HG03280 (cell line): ENCODE results near the gene CITED2.

Source experiments
- ATAC-seq: cut with Tn5 transposase; IDR thresholded peaks from one replicate; pipeline ENCODE4 v1.9.1; 2021; ENCODE audit warnings: mild to moderate bottlenecking, moderate library complexity; ENCODE audit not compliant: unreplicated experiment

Gene CITED2

DNA sequence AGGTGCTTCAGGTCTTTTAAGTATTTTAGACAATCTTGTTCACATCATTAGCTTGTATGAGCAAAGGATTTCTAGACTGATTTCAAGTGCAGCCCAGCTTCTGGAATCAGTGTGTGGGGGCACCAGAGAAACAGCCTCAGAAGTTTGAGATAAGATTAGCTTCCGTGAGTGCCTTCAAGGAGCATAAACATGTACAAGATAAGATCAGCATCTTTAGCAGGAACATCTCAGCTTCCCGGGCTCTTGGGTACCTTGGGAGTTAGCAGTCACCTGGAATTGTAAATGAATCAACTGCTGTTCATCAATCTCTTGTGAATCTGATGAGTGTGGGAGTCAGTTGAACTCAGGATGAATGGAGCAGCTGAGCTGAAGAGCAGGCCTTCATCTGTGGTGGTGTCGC, 12.0 kb upstream of the CITED2 start:
- no peak for ATAC-seq

DNA sequence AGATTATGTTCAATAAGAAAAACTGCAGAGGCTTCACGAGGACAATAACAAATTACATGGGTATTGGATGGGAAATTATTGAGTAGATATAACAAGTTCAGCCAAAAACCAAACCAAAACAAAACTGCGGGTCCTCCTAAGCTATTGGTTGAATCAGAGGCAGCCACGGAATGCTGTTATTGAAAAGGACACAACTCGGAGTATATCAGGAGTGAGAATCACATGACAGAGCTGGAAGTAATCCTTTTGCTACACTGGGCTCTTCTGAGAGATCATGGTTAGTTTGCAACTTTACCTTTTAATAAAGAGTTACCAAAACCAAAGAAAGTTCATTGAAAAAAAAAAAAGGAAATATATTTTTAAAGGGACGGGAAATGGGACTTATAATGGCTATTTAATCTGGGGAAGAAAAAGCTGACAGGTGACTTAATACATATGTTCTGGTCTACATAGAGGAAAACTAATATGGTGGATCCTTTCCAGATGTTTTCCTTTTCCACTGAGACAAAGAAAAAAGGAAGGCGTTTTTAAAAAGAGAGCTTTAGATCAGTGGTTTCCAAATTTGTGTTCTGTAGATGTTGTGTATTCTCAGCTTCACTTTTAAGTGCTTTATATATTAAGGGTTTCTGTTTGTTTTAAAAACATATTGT, 6.9 kb upstream of the CITED2 start:
- ATAC-seq: no peak

DNA sequence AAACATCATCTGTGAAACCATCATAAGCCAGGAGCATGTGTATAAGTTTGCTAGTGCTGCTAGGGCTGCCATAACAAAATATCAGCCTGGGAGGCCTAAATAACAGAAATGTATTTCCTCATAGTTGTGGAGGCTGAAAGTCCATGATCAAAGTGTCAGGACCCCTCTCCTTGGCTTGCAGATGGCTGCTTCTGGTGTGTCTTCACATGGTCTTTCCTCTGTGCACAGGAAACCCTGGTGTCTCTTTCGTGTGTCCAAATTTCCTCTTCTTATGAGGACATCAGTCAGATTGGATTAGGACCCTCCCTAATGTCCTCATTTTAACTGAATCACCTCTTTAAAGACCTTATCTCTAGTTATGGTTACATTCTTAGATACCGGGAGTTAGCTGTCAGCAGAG, 6.2 kb upstream of the CITED2 start:
- ATAC-seq: no peak

DNA sequence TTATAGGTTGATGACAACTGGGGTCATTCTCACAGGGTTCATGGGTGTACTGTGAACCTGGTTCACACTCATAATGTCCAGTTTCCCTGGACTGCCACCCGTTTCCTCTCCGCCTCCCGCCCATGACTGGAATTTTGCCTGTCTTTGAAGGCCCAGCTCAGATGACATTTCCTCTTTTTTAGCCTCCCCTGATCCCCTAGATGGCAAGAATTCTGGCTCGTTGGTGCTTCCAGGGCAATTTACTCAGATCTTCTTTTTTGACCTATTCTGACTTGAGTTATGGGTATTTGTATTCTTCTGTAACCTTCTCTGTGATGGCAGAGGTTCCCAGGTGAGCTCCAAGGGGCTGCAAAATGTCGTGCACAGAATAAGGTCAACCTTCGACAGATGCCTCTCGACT, 5.7 kb upstream of the CITED2 start:
- ATAC-seq: no peak

DNA sequence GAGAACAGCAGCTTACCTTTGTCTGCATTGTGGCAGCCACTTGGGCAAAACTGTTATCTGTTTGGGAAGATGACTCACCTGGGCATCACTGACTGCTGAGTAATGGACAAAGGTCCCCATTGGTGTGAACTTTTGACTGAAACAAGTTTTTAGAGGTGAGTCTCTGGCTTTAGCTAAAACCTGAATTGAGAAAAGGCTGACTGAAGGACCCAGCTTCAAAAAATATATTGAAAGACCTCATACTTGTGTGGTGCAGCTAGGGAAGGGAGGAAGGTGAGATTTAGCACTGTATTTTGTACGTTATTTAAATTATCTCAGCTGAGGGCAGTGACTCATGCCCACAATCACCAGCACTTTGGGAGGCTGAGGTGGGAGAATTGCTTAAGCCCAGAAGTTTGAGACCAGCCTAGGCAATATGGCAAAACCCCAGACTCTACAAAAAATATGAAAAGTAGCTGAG, 4.5 kb upstream of the CITED2 start:
- no peak for ATAC-seq

DNA sequence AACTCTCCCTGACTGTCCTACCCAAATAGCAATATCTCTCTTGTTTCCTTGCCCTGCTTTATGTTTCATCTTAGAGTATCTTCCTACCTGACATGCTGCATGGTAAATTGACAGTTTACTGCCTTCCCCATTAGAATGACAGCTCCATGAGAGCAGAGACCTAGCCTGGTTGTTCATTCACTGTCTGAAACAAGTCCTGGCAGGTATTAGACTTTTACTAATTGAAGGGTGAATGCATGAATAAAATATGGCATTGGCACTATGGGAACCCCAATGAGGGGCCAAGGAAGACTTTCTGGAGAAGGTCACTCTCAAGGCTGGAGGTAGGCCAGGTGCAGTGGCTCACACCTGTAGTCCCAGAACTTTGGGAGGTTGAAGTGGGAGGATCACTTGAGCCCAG, 3.8 kb upstream of the CITED2 start:
- no peak for ATAC-seq

DNA sequence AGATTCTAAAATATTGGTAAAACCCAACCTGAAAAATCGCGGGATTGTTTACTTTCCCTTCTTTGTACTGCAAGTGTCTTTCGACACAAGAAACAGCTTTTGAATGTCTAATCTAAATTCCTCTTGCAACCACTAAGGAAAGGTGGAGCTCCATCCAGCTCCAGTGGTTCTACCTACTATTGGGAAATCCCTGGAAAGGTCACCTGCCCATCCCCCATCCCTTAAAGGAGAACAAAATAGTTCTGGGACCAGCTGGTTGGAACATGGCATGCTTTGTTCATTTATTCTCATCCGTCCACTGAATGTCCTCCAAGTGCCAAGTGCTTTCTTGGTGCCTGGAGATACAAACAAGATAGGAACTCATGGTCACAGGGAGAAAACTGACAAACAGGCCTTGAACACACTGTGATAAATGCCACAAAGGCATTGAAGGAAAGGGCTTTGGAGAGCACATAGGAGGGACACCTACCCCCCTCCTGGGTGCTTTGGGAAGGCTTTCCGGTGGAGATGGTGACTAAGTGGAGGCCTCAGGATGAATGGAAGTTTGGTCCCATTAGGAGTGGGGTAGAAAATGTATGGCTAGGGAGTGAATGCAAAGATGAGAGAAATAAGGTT, 2.3 kb upstream of the CITED2 start:
- no peak for ATAC-seq

DNA sequence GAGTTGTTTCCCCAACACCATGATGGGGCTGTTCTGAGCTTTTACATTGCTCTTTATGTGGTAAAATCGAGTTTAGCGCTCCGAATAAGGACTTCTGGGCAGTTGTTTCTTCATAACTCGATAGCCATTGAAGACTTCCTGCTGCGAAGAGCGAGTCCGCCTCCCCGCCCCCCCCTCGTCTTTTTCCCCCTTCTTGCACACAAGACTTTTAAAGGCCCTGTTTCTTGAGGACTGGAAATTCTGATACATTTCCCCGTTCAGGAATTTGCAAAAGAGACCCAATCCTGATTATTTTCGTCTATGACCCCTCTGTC, 1.5 kb upstream of the CITED2 start:
- ATAC-seq: no peak

DNA sequence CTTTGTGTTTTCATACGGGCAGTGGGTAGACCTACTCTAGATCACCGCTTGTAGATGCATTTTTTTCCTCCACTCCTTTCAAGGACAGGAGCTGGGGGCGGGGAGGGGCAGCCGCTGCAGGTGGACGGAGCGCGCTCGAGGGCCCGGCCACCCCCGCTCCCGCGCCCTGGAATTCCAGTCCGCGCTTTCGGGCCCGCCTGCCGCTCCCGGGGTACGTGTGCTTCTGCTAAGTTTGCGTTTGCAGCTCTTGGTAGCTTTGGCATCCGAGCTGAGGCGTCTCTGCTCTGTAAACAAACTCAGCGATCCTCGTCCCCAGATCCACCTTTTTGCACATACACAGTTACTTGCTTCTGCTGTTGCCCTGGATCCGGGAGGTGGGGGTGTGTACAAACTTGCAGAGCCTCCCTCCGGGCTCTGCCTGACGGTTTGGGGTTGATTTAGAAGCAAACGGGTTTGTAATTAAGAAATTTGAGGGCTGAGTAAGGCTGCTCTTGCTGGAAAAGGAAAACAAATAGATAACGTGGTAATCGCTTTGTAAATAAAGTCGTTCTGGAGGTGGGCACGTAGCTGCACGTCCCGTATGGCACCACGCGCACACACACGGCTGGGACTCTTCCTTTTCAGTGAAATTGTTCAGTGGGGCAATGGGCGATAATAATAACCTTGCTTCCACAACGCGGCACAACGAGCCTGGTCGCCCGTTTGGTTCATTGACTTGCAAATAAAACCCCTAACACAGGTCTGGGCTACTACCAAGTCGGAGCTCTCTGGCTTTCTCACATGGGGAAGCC, 973 bp upstream of the CITED2 start:
- peak; percentile 58 for ATAC-seq

DNA sequence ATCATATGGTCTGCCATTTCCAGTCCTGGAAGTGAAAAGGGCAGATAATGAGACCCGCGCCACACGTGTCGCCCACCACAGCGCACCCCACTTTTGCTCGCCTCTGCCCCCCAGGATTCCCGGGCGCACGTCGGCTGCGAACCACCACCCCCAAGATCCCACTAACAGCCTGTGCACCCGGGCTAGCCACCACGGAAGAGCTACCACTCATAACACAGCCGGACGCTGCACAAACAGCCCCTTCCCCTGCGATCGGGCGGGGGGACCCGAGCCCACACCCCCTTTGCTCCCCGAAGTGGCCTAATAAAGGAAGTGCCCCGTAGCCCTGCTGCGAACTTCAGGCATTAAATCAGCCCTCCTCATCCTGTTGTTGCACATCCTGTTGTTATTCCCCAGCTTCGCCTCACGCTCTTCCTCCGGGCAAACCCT, 506 bp downstream of the CITED2 start:
- ATAC-seq: no peak

DNA sequence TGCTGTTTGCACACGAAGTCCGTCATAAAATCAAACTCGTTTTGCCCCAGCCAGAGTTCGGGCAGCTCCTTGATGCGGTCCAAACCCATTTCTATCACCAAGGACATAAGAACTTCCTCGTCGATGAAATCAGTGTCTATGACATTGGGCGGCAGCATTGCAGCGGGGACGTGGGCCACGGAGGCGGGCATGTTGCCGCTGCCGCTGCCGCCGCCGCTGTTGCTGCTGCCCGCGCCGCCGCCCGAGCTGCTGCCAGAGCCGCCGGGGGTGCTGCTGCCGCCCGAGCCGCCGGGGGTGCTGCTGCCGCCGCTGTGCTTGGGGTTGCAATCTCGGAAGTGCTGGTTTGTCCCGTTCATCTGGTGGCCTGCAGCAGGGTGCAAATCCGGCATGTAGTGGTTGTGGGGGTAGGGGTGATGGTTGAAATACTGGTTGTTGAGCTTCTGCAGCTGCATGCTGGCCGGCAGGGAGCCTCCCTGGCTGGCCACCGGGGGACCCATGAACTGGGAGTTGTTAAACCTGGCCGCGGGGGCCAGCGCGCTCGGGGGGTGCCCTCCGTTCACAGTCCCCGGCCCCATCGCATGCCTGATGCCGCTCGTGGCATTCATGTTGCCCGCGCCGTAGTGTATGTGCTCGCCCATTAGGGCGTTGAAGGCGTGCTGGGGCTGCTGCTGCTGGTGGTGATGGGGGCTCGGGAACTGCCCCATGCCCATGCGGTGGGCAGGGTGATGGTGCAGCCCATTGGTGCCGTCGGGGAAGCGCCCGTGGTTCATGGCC, 1.1 kb downstream of the CITED2 start:
- ATAC-seq: peak; percentile 22

DNA sequence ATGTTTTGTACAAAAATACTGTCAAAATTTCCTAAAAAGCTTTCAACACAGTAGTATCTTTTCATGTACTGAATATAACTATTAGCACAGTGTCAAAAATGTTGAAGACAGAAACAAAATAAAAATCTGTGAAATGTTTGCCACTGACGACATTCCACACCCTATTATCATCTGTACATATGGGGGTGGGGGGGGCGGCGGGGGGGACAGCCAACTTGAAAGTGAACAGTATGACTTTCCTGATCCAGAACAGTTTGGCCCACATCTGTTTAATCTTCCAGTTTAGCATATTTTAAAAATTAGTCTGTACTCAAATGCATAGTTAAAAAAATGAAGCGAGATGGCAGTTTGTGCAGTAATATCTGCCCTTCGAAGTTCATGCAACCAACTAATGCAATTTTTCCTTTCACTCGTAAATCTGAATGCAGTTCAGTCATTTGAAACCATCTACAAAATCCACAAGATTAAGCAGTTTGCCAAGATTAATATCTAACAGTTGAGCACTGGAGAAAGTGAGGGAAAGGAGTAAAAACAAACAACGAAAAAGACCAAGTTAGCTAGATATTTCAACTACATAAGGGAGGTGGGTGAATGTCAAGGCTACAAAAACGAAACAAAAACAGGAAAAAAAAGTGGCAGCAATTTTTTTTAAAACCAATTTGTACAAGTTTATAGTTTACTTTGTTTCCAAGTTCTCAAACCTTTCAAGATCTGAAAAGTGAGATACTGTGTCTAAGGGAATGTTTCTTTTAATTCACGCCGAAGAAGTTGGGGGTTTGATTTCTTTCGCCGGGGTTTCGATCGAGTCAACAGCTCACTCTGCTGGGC, 1.9 kb downstream of the CITED2 start:
- no peak for ATAC-seq

DNA sequence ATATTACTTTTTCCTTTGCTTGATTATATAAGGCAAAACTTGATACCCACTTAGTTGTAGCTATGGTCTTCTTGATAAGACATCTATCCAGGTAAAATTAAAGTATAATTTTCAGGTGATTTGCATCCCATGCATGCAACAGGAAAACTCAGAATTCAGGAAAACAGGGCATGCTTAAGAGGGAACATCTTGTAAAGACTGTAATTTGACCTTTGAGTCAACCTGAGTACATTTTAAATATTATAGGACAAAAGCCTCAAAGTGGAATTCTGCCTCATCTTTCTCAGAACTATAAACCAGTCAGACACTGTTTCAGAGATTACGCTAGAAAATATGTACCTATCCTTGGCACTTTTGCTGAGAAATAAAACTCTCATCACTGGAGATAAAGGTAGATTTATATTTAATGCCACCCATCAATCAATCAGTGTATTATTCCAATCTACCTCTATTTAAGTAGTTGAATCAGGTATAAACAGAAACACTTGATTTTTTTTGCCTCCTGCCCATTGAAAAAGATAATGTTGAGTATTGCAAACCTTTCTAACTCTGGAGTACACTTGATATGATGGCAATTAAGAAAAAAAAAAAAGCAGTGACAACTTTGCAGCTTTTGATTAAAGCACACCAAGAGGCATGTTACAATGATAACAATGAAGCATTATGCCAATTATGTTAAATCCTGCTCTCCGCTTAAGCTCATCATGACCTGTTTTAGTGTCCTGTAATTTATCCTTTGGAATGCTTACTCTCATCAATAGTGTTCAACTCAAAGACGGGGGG, 2.8 kb downstream of the CITED2 start:
- ATAC-seq: no peak

DNA sequence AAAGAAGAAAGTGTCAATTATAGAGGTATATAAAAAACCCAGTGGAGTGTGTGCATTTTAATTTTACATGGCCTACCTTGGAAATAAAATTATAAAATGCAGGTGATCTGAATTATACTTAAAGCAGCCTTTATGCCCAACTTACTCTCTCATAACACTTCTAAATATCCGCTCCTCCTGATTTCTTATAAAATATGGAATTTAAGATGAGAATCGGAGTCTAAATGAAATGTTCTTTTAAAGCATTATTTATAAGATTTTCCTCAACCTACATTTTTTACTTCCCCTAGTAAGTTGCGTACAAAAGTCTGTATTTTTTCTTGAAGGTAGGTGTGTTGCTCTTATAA, 3.5 kb downstream of the CITED2 start:
- ATAC-seq: no peak

DNA sequence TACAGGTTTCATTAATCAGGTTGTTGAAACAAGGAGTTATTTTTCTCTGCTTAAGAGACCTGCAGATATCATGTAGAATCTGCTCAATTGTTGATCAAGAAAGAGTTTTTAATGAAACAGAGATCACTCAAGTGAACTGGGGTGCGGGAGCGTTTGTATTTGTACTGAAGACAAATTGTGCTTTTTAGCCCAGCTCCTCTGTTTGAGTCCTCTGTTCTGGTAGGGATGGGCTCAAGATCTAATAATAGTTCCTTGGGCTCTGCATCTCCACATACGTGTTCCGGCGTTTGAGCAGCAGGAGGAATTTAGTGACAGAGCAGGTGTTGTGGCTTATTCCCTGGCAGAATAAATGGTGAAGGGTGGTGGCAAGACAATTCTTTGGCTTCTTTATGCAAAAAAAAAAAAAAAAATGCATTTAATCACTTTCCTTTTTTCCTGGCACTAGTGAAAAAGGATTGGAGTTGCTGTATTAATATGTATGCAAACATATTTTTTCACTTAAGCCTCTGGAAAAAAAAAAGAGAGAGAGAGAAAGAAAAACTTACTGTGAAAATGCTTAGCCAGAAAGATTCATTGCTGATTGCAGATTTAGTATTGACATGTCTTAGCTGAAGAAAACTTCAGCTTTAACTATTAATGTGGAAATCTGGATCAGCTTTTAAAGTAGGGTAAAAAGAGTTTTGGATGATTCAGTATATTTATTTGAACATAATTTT, 4.0 kb downstream of the CITED2 start:
- no peak for ATAC-seq

DNA sequence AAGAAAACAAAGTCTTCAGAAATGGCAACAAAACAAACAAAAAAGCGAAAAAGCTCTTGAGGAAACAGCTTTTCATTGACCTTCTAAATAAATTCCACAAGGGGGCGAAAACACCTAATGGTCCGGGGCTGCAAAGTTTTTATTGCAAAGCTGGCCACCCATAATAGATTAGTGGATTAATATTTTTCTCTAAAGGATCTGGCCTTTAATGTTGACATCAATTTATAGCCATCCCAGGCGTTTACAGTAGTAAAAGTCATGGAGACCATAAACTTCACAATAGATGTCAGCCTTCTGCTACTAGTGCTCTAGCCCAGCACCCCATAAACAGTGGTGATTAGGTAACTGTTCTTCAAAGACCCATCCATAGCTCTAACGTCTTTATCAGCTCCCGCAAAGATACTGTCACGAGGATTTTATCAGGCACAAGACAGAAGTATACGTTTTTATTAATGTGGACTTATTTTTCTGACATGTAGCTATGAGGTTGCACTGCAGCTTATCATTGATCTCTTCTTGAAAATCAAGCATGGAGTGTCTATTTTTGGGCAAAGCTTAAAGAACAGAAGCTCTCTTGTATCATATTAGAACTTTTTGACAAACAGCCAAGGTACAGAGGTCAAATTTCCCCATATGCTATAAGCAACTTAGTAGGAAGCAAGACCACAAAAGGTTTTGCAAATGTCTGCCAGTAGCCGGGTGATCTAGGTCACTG, 4.7 kb downstream of the CITED2 start:
- ATAC-seq: no peak

DNA sequence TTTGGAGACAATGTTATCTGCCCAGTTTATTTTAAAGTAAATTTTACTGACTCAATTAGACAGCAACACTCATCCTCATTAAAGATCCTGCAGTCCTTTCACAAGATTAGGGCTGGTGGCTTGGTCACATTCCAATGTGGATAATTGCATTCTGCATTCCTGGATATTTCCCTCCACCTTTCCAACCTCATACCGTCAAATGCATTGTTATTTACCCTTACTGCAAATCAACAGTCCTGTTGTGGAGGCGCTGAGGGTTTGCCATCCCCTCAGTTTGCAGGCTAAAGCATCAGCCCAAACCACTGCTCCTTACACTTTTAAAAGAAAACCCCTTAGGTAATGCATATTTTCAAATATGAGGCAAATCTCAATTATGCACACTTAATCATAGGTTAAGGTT, 5.4 kb downstream of the CITED2 start:
- ATAC-seq: no peak

DNA sequence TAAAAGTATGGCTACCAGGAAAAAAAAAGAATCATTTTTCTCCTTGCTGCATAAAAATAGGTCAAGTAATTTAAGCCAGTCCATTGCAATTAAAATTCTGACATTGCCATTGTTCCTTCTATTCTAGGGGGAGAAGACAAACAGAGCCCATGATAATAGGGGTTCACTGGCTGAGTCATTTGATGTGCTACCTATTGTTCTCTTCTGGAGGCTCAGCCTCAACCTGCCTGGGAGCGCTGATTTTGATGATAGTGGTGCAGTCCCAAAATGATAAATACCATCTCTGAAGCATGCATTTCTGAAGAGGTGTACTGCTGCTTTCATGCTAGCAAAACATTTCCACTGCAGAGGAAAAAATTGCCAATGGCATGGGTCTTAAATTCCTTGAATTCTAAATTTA, 5.8 kb downstream of the CITED2 start:
- no peak for ATAC-seq
